WTC11 (cell line): ENCODE data around the gene EGFR. TPM values are rescaled to one million over a fixed set of nuclear protein-coding genes. Genes with fewer than 3 reads are reported as not detected.

ENCODE experiments used
- ATAC-seq: fragments of 200-7000 bp; cut with Tn5 transposase; 2 replicates; pipeline ENCODE4 v1.10.0; 2021; ENCODE audit warnings: mild to moderate bottlenecking, moderate library complexity
- CTCF ChIA-PET: fragments of 300-600 bp; sonication (Branson Sonifier 250); formaldehyde crosslinking; loops from one replicate; lab custom pipeline; 2021; ENCODE audit warnings: antibody characterized with exemption; lab: Charles Lee
- POLR2A ChIA-PET: fragments of 350-600 bp; sonication (Branson Sonifier 250); formaldehyde crosslinking; loops from one replicate; lab custom pipeline; 2021; ENCODE audit warnings: antibody characterized with exemption; lab: Charles Lee
- DNase-seq: peaks from one replicate; pipeline ENCODE4 v3.0.0; 2021; ENCODE audit warnings: low spot score
- H3K27ac Mint-ChIP-seq: 2 replicates; pipeline ENCODE4 v1.8.0; 2021; ENCODE audit warnings: mixed read lengths
- H3K27me3 Mint-ChIP-seq: 2 replicates; pipeline ENCODE4 v1.8.0; 2021; ENCODE audit warnings: low read depth, mild to moderate bottlenecking, moderate library complexity, mixed read lengths
- H3K36me3 Mint-ChIP-seq: 2 replicates; pipeline ENCODE4 v1.8.0; 2021; ENCODE audit warnings: mixed read lengths
- H3K4me1 Mint-ChIP-seq: 2 replicates; pipeline ENCODE4 v1.8.0; 2022; ENCODE audit warnings: mixed read lengths
- H3K4me3 Mint-ChIP-seq: 2 replicates; pipeline ENCODE4 v1.8.0; 2021; ENCODE audit warnings: mild to moderate bottlenecking, moderate library complexity, mixed read lengths
- H3K9me3 Mint-ChIP-seq: 2 replicates; pipeline ENCODE4 v1.8.0; 2021; ENCODE audit warnings: mixed read lengths
- AFF4 ChIP-seq: sonication (generic); formaldehyde crosslinking; IDR thresholded peaks from 2 replicates; pipeline ENCODE4 v1.8.1; 2023; ENCODE audit warnings: mild to moderate bottlenecking, missing genetic modification reagents, borderline replicate concordance
- ETV6 ChIP-seq: sonication (generic); formaldehyde crosslinking; IDR thresholded peaks from 2 replicates; pipeline ENCODE4 v1.8.1; 2022; ENCODE audit warnings: mild to moderate bottlenecking, missing genetic modification reagents
- FOXK1 ChIP-seq: sonication (generic); formaldehyde crosslinking; IDR thresholded peaks from 2 replicates; pipeline ENCODE4 v1.8.0; 2022; ENCODE audit warnings: mild to moderate bottlenecking, moderate library complexity, missing genetic modification reagents
- GRHL2 ChIP-seq: fragments of 250-450 bp; sonication (Bioruptor Pico); IDR thresholded peaks from 2 replicates; pipeline ENCODE4 v1.8.0; 2022; ENCODE audit warnings: mild to moderate bottlenecking, moderate library complexity; ENCODE audit not compliant: insufficient replicate concordance, severe bottlenecking
- GTF2I ChIP-seq: fragments of 250-450 bp; sonication (Bioruptor Pico); conservative IDR thresholded peaks from 2 replicates; pipeline ENCODE4 v1.4.0; 2021; ENCODE audit warnings: mild to moderate bottlenecking
- IRF1 ChIP-seq: sonication (generic); formaldehyde crosslinking; IDR thresholded peaks from 2 replicates; pipeline ENCODE4 v1.8.0; 2023; ENCODE audit warnings: missing genetic modification reagents
- PRDM15 ChIP-seq: sonication (generic); formaldehyde crosslinking; IDR thresholded peaks from 2 replicates; pipeline ENCODE4 v1.8.0; 2022; ENCODE audit warnings: missing genetic modification reagents
- PREB ChIP-seq: sonication (generic); formaldehyde crosslinking; IDR thresholded peaks from 2 replicates; pipeline ENCODE4 v1.8.1; 2022; ENCODE audit warnings: mild to moderate bottlenecking, missing genetic modification reagents, moderate library complexity, borderline replicate concordance
- RELA ChIP-seq: sonication (generic); formaldehyde crosslinking; IDR thresholded peaks from 2 replicates; pipeline ENCODE4 v1.8.1; 2022; ENCODE audit warnings: missing genetic modification reagents, mild to moderate bottlenecking, borderline replicate concordance
- ZBTB21 ChIP-seq: sonication (generic); formaldehyde crosslinking; IDR thresholded peaks from 2 replicates; pipeline ENCODE4 v1.8.1; 2023; ENCODE audit warnings: mild to moderate bottlenecking, missing genetic modification reagents, borderline replicate concordance
- ZNF138 ChIP-seq: sonication (generic); formaldehyde crosslinking; conservative IDR thresholded peaks from 2 replicates; pipeline ENCODE4 v1.8.1; 2022; ENCODE audit warnings: mild to moderate bottlenecking, moderate library complexity, missing genetic modification reagents
- ZNF232 ChIP-seq: sonication (generic); formaldehyde crosslinking; IDR thresholded peaks from 2 replicates; pipeline ENCODE4 v1.8.0; 2022; ENCODE audit warnings: mild to moderate bottlenecking, missing genetic modification reagents
- ZNF263 ChIP-seq: sonication (generic); formaldehyde crosslinking; IDR thresholded peaks from 2 replicates; pipeline ENCODE4 v1.8.1; 2022; ENCODE audit warnings: low read depth, mild to moderate bottlenecking, moderate library complexity, missing genetic modification reagents
- ZNF317 ChIP-seq: sonication (generic); formaldehyde crosslinking; IDR thresholded peaks from 2 replicates; pipeline ENCODE4 v1.8.1; 2023; ENCODE audit warnings: low read depth, mild to moderate bottlenecking, moderate library complexity, missing genetic modification reagents, borderline replicate concordance
- total RNA-seq: library from RNA; stranded (reverse); gene quantifications from 3 replicates; pipeline ENCODE4 v1.2.3, GENCODE V29; 2021
- TF ChIP-seq, protein P1 (sequence below): fragments of 250-450 bp; sonication (Bioruptor Pico); IDR thresholded peaks from 2 replicates; pipeline ENCODE4 v1.9.0; 2021; ENCODE audit warnings: moderate library complexity, mild to moderate bottlenecking, inconsistent platforms, borderline replicate concordance
- TF ChIP-seq, protein P2 (sequence below): sonication (generic); formaldehyde crosslinking; conservative IDR thresholded peaks from 2 replicates; pipeline ENCODE4 v1.8.1; 2022; ENCODE audit warnings: mild to moderate bottlenecking, missing genetic modification reagents
- TF ChIP-seq, protein P3 (sequence below): sonication (generic); formaldehyde crosslinking; IDR thresholded peaks from 2 replicates; pipeline ENCODE4 v1.8.1; 2022; ENCODE audit warnings: low read depth, mild to moderate bottlenecking, moderate library complexity, missing genetic modification reagents, borderline replicate concordance

EGFR gene
- total RNA-seq, 1 experiment from 2014 or later = 5.9 TPM

DNA sequence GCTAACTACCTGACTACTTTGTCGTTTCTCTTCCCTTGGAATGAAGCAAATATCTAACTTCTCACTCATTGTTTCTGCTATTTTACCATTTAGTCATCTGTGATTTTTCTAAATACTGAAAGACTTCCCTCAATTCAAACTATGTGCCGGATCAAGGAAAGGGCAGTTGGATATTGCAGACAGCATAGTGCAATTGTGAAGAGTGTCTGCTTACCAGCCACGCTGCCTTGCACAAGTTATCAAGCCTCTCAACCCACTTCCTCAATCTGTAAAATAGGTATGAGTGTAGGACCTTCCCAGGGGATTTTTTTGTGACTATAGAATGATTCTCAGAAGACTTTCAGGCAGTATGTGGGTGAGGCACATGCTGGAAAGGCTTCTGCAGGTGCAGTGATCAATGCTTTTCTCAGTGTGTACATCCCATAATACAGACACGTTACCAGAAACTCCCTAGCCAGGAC, 54.3 kb downstream of the EGFR start:
- Mint-ChIP-seq H3K4me3 (no peak overlapping the region), H3K27ac (no peak overlapping the region), H3K4me1 (no peaks in the 10 kb centered on the region), H3K36me3 (no peaks in the 10 kb centered on the region), H3K27me3 (no peaks in the 10 kb centered on the region), H3K9me3 (no peaks in the 10 kb centered on the region)
- DNase-seq (no peak), ATAC-seq (no peak)
- ChIA-PET POLR2A (no interaction called here), CTCF (no interaction called here)
- TF ChIP-seq GRHL2 (CRISPR knock-in tag) (no peak), ZBTB21 (CRISPR knock-in tag) (no peak), AFF4 (CRISPR knock-in tag) (no peak), PRDM15 (CRISPR knock-in tag) (no peak), IRF1 (no peak)
- TF ChIP-seq, protein P1, sequence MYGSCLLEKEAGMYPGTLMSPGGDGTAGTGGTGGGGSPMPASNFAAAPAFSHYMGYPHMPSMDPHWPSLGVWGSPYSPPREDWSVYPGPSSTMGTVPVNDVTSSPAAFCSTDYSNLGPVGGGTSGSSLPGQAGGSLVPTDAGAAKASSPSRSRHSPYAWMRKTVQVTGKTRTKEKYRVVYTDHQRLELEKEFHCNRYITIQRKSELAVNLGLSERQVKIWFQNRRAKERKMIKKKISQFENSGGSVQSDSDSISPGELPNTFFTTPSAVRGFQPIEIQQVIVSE (CRISPR knock-in tag) = no peak
- TF ChIP-seq, protein P2, sequence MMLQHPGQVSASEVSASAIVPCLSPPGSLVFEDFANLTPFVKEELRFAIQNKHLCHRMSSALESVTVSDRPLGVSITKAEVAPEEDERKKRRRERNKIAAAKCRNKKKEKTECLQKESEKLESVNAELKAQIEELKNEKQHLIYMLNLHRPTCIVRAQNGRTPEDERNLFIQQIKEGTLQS (CRISPR knock-in tag) = no peak

DNA sequence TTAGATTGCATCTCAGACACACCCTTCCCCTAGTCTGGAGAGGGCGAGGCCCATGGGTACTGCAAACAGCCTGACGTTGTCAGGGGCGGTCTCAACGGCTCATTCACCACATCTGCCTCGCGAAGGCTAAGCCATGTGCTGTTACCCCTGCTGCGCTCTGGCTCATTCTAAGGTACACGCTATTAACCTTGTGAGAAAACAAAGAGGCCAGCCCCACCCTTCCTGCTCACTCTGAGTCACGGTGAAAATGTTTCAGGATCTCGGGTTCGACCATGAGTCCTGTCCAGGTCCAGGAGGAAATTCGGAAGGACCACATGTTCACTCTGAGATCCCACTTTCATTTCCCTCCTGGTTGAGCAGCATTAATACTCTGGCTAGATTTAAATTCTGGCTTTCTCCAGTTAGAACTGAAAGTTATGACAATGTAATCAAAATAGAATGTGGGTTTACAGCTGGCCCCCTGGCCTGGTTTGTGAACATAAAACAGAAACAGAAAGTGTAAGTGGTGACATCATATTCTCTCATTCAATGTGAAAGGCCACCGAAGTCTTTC, 55.2 kb downstream of the EGFR start:
- Mint-ChIP-seq H3K36me3 (no peaks in the 10 kb centered on the region), H3K27me3 (no peaks in the 10 kb centered on the region), H3K4me3 (no peak overlapping the region), H3K4me1 (peaks cover 6% of the 10 kb centered on the region), H3K27ac (no peak overlapping the region), H3K9me3 (no peaks in the 10 kb centered on the region)
- ChIA-PET CTCF (no interaction called here), POLR2A (no interaction called here)
- ATAC-seq (peak; percentile 74), DNase-seq (no peak)
- TF ChIP-seq ZNF232 (CRISPR knock-in tag) = no peak
- TF ChIP-seq ZNF317 (CRISPR knock-in tag) = no peak
- no peak for TF ChIP-seq ZNF263 (CRISPR knock-in tag)
- no peak for TF ChIP-seq ETV6
- TF ChIP-seq GRHL2 (CRISPR knock-in tag) = no peak
- no peak for TF ChIP-seq FOXK1
- TF ChIP-seq ZNF138 = no peak
- TF ChIP-seq IRF1 = no peak
- TF ChIP-seq PREB (CRISPR knock-in tag) = no peak
- no peak for TF ChIP-seq RELA
- TF ChIP-seq, protein P3, sequence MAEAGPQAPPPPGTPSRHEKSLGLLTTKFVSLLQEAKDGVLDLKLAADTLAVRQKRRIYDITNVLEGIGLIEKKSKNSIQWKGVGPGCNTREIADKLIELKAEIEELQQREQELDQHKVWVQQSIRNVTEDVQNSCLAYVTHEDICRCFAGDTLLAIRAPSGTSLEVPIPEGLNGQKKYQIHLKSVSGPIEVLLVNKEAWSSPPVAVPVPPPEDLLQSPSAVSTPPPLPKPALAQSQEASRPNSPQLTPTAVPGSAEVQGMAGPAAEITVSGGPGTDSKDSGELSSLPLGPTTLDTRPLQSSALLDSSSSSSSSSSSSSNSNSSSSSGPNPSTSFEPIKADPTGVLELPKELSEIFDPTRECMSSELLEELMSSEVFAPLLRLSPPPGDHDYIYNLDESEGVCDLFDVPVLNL (CRISPR knock-in tag) = no peak
- no peak for TF ChIP-seq GTF2I
